Activated CD4-positive, alpha-beta T cell treated with anti-CD3 and anti-CD28 coated beads, Interleukin-2, Interleukin-4, amounts not matched to agents 100 ng/mL and 50 ng/mL, durations not matched to agents 16 hours and 8 hours (primary cell): ENCODE results near the gene CNFN.
"Not testable (repeated sequence)": the region's sequence is repeated elsewhere in the genome, so short reads cannot be mapped to it uniquely, and the experiment has no call there.

ENCODE experiments used
- DNase-seq: peaks from one replicate; pipeline ENCODE4 v3.0.0-alpha.2; 2020; ENCODE audit warnings: low spot score

The CNFN gene

GRCh38 chr19:42351079-42351735 is 38.9 kb downstream of the CNFN start:
- DNase-seq = no peak

GRCh38 chr19:42350417-42350816 is 39.7 kb downstream of the CNFN start:
- no peak for DNase-seq

GRCh38 chr19:42349378-42350107 is 40.6 kb downstream of the CNFN start:
- DNase-seq = no peak

- DNase-seq = no peak
Observed at GRCh38 chr19:42348211-42348610, 41.9 kb downstream of the CNFN start.

GRCh38 chr19:42345191-42345812 is 44.8 kb downstream of the CNFN start:
- DNase-seq = no peak

GRCh38 chr19:42344336-42344893 is 45.7 kb downstream of the CNFN start:
- DNase-seq = no peak

- DNase-seq = no peak
Observed at GRCh38 chr19:42343344-42344110, 46.6 kb downstream of the CNFN start.

- DNase-seq = not testable (repeated sequence)
Observed at GRCh38 chr19:42339922-42340321, 50.2 kb downstream of the CNFN start.

GRCh38 chr19:42339126-42339860 is 50.8 kb downstream of the CNFN start:
- DNase-seq = not testable (repeated sequence)
